ENCODE measurements around the gene CCDC93.

Gene CCDC93

DNA sequence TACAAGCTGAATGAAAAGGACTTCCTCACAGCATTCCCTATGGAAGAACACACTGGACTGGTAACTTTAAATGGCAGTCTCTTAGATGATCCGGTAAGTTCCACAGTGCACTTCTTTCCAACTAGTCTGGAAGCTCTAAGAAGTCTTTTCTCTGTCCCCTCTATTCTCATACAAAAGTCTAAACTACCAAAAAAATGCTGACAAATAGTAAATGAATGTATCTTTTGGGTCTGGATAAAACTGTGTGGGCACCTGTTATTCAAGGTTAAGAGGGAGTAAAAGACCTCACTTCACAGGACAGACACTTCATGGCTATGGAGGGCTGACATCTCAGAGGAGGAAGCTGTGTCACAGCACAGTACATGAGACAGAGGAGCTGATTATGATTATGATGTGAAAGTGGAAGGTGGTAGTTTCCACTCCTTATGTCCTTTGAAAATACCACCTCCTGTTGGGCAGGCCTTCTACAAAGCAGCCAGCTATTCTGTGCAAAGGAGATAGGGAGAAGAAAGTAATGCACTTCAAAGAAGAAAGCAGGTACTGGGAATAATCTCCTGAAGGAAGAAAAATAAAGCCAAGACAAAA, 23.9 kb downstream of the CCDC93 start:
- DNase-seq (ENCODE audit: low read depth) = no peak

DNA sequence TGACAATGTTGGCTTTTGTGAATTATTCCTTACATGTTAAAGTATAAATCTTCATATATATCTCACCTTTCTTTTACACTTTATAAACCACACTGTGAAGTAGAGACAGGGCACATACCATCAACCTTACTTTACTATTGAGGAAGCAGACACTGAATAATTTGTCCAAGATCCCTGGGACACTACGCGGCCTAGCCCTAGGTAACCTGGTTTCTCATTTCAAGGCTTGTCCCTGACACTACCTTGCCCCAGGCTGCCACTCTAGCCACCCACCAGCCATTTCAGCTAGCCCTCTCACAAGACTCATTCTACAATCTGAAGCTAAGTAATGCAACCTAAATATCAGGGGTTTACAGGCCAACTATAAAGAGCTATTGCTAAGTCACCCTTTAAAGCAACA, 26.7 kb downstream of the CCDC93 start:
- DNase-seq (ENCODE audit: low read depth) = no peak

DNA sequence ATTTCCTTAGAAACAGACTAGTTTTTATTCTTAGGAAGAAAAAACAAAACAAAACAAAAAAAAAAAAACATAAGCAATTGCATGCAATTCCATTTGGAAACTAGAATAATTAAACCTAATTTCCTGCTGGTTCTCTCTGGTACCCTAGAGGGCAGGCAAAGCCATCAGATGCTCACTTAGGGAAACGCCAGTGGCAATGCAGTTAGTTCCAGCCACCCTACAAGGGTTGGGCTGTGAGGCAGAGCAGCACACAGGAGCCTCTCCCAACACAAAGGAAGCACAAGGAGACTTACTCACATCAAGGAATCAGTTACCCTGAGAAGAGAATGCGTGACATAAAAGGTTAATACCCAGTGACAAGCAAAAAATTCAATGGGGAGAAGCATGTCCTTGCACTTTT, 28.8 kb downstream of the CCDC93 start:
- no peak for DNase-seq (ENCODE audit: low read depth)

DNA sequence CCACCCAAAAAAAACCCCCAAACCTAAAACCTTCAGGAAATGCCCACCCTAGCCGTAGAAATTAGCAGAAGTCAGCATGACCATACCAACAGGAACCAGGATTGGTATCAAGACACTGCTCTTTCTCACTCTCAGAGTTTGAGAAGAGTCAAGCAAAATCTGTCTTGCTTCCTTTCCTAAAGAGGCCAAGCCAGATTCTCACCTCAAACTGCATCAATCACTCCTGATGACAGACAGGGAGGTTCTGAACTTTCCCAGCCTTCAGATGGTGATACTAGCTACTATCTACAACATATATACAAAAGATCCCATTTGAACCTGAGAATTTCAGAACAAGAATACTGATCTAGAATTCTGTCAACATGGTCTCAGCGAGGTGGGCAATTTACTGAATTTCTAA, 29.7 kb downstream of the CCDC93 start:
- no peak for DNase-seq (ENCODE audit: low read depth)

DNA sequence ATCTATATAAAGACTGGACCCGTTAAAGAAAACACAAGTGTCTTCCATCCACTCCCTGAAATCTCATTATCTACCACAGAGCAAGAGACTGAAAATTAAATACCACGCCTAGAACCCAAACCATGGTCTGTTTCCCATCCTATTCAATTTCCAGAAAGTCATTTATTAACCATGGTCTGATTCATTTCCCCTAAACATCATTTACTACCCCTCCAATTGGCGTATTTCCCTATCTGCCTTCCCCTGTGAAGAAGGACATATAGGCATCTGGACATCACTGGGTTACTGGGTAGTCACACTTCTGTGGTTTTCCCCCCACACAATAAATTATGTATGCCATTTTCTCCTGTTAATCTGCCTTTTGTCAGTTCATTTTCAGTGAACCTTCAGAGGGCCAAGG, 30.8 kb downstream of the CCDC93 start:
- peak; percentile 41 for DNase-seq (ENCODE audit: low read depth)

DNA sequence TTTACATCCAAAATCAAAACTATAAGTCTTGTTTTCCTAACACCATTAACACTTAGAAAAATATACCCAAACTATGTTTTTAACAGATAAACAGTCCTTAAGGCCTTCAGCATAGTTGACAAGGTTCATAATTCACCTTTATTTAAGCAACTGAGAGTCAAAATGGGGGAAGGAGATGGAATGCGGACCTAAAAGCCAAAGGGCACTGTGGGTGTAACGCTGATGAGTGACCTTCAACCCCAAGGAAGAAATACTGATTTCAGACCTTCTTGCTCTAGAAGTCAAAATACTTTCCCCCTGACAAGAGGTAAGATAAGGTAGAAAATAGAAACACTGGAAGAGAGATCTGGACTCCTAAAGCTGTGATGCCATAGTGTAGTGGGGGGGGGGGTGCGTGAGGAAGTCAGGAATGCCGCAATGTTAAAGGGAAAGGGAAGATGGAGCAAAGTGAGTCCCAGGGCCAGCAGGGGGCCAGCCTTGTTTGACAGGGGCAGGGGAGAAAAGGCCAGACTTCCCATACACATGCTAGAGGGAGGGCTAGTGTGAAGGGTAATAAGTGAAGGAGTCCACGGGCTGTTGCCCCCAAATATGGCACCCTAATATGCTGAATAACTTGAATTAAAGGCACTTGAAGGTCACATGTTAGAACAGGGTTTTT, 31.4 kb downstream of the CCDC93 start:
- peak; percentile 27 for DNase-seq (ENCODE audit: low read depth)

DNA sequence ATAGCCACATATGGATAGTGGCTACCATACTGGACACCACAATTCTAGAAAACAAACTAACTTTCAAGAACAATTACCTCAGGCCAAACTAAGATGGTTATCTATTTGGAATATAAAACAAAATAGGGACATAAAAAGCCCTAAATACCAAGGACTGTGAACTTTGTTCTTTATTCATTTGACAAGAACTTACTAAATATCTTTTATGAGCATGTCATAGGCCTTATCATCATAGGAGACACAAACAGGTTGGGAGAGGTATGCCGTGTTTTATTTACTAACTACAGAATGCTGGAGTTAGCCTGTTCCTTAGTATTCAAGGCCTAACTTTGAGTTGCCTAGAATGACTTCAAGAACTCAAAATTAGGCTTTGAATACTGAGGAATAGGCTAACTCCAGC, 32.1 kb downstream of the CCDC93 start:
- DNase-seq (ENCODE audit: low read depth) = no peak

DNA sequence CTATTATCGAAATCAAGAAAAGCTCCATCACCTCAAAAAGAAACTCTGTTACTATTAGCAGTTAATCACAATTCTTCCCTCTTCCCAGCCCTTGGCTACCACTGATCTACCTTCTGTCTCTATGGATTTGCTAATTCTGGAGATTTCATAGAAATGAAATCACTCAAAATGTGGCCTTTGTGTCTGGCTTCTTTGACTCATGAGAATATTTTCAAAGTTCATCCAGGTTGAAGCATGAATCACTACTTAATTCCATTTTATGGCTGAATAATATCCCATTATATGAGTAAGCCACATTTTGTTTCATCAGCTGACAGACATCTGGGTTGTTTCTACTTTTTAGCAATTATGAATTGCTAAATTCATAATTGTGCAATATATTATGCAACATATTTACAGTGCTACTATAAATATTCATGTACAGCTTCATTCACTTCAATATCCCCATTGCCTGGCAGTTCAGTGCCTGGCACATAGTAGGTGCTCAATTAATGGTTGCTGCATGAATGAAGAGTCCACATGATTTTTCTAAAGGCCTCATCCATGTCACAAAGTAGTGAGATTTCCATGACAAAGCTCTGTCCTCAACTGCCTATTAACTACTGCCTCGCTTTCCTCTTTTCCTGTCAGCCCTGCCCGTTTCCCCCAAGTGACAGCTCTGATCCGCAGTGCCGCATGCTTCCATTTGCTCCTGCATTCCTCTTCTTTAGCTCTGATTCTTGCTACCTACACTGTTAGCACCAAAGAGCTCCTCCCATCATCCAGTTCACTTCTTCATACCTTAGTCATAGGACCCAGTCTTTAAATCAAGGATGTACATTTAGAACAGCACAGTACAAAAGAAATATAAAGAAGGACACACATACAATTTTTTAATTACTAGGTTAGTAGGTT, 32.8 kb downstream of the CCDC93 start:
- DNase-seq (ENCODE audit: low read depth) = peak; percentile 95

DNA sequence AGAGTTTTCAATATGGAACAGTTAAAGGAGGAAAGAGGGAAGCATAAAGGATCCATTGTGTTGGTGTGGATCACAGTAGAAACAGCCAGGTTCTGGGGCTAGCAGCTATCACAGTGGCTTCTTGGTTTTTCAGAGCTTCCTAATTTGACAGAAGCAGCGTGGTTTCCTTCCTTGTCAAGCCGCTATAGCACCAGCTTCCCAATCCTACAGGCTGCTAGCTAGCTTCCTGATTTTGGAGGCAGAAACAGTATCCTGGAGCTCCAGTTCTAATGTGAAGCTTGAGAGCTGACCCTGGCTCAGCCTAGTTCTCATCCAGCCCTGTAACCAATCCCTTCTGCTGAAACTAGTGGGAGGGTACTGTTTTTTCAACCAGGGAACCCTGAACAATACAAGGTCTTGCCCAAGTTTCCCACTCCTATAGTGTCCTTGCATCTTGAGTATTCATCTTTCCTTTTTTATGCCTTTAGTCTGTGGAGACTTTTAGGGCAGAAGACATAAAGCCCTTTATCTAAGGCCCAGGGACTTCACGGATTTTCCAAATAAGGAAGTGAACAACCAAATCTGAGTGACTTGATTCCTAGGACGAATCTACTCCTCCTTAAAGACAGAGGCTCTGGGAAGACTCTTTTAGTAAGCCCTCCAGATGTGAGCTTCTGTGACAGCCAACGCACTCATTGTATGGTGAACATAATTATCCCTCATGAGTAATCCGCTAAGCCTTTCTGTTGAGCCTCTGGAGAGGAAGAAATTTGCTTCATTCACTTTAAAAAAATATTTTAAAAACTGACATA, 33.8 kb downstream of the CCDC93 start:
- DNase-seq (ENCODE audit: low read depth) = peak; percentile 87

DNA sequence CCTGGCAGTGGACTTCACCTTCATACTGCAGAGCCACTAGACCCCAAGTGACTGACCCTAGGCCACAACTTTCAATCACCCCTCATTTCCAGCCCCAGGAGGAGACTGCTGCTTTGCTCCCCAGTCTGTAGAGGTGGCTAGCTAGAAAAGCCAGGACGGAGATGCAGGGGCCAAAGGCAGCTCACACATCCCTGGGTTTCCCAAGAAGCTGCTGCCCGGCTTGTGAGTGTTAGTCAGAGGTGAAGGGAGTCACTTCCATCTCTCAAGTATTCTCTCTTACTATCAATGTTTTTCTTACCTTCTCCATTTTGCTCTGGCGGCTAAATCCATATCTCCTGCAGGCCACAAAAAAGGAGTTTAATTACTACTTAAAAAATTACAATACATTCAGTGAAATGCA, 36.2 kb downstream of the CCDC93 start:
- DNase-seq (ENCODE audit: low read depth) = no peak

DNA sequence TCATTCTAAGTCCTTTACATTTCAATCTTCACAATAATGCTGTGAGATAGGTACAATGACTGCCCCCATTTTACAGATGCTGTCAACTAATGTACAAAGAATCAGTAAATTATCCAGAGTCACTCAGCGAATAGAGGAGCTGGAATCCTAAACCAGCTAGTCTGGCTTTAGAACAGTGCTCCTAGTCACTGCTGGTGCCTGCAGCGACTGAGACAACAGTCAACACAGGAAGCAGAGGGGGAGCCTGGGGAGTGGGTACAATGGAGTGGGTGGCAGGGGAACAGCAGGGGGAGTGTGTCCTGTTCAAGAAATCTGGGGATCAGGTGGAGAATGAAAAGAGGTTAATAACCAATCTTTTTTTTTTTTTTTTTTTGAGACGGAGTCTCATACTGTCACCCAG, 37.3 kb downstream of the CCDC93 start:
- DNase-seq (ENCODE audit: low read depth) = no peak

DNA sequence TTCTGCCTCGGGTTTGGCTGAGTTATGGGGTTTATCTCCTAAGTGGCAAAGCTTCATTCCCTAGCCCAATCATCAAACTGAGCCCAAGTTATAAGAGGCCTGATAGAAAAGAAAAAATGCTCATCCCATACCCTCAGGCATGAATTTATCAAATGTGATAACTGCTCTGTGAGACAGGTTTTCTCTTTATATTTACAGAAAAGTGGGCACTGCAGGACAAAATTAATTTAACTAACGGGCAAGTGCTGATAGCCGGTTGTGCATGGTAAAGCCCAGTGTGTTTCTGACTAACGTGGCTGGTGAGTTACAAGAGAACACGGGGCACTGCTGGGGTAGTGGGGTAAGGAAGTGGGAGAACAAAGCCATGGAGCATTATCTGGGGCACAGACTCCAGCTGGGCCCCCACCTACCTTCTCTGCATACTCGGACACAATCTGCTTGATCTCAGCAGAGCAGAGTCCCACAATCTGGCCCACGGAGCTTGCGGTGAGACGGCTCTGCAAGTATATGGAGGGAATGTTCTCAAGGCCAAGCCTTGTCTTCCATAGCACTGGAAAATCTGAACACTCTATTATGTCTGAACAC, 40.3 kb downstream of the CCDC93 start:
- no peak for DNase-seq (ENCODE audit: low read depth)

DNA sequence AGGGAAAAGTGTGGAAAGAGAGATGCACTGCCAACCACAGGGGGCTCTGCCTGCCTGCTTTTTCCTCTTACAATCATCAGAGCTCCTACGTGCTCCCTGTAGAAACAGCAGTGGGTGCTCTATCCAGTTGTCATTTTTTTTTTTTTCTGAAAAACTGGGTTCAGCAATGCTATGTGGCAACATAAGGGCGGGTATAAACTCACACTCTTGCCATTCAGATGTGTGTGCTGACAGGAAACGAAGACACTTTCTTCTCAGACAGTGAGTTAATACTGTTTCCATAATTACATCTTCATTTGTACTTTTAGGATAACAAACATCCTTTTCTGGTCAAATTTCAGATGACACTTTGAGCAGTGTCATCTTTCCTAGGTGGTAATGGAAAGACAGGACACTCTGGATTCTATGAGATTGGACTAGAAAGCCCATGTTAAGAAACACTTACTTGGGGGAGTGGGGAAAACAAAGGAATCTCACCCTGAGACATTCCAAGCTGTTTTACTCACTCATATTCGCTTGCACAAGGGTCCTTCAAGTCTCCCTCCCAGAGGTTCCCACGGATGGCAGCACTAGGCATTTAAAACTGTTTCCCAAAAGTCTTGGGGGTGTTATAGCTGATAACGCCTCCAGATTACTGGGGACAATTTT, 41.3 kb downstream of the CCDC93 start:
- DNase-seq (ENCODE audit: low read depth) = peak; percentile 54

DNA sequence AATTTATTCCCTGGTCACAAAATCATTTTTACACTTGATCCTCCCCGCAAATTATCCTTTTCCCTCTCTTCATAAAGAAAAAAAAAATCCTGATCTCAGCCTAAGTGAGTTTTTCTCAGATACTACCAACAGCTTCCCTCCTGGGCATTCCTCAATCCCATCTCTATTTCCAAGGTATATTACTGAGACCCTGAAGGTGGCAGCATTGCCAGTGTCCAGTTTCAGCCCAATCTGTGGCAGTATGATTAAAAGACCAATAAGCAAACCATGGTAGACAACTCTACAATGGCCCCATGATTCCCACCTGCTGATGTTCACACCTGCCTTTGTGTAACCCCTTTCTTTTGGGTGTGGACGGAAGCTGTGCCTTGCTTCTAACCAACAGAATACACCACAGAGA, 45.1 kb downstream of the CCDC93 start:
- DNase-seq (ENCODE audit: low read depth) = peak; percentile 24

DNA sequence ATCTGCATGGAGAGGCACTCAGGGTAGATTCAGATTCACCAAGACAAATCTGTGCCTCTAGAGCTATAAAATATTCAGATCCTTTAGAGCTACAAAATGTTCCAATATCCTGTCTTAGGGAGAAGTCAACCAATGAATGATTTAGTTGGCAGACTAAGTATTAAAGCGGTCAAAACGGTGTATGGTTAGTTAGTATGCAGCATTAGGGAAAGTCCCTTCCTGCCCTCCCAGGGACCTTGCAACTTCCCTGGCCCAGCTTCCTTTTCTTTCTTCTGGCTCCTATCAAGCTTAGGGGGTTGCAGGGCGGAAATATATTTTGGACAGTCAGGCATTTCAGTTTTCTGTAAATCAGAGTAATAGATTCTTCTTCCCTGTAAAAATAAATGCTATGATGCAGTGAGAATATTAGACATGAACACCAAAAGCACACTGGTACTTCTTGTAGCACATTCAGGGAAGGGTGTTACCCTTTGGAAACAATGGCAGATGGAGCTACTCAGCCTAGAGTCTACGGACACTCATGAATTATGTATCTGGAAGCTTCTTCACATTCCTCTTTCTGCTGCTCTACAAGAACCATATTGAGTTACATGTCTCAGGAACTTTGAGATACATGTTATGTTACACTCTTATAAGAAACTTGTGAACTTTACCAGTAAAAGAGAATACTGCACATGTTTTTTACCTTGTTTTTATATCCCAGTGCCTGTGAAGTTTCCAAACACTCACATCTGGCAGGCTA, 45.7 kb downstream of the CCDC93 start:
- DNase-seq (ENCODE audit: low read depth) = no peak

DNA sequence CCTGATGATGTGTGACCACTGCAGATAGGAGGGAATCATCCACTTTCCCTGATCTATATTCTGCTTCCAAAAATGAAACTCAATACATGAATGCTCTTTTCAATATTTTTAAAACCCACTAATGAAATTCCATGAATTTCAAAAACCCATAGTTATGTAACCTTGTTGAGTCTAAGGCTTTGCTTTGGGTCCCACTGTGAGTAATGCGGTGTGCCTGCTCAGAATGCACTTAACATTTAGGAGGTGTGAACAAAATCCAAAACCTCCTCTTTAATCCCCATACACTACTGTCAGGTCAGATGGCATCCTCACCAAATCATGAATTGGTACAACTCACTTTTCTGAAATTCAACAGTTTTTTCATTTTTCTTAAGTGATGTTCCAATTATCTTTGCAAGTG, 50.4 kb downstream of the CCDC93 start:
- DNase-seq (ENCODE audit: low read depth) = no peak

DNA sequence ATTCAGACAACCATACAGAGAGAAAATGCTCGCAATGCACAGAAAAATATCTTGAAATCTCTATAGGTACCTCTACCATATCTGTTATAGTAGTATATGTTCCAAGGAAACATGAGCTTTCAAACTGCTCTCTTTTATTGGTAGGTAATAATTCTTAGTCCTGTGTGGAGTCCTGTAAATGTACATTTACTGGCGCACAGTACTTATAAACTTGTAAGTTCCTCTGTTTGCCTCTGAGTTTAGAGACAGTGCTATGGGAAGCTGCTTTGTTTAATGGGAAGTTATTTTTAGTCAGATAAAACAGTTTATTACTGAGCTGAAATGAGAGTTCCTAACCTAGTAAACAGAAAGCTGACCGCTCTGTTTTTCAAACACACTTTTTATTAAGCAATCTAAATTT, 52.7 kb downstream of the CCDC93 start:
- DNase-seq (ENCODE audit: low read depth) = no peak

DNA sequence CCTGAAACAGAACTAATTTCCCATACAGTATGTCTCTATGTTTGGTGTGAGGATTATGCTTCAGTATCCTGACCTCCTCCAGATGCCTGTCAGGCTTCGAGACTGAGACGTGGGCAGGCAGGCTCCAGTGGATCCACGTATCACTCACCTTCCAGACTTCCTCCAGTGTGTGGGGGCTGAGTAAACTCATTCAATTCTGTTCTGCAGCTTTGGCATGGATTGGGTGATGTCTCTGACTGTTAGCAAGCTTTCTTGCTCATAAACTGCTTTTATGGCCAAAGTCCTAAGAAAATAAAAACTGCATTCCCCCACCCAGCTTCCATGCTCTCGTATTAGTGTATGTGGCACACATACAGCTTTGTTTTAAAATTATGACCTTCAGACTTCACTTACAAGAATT, 53.6 kb downstream of the CCDC93 start:
- DNase-seq (ENCODE audit: low read depth) = no peak

DNA sequence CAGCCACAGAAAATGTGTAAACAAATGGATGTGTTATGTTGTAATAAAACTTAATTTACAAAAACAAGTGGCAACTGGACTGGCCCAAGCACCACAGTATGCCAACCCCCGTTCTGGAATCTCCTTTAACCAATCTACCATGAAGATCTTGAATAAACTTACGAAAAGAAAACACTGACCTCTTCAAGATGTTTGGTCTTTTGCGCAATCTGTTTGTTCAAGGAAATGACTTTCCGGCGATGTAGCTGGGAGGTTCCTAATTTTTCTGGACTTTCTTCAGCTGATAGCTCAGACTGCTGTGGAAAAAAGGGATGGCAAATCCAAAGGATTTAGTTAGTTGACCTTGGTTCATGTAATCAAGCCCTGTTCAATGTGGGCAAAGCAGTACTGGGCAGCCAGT, 55.7 kb downstream of the CCDC93 start:
- DNase-seq (ENCODE audit: low read depth) = peak; percentile 54

DNA sequence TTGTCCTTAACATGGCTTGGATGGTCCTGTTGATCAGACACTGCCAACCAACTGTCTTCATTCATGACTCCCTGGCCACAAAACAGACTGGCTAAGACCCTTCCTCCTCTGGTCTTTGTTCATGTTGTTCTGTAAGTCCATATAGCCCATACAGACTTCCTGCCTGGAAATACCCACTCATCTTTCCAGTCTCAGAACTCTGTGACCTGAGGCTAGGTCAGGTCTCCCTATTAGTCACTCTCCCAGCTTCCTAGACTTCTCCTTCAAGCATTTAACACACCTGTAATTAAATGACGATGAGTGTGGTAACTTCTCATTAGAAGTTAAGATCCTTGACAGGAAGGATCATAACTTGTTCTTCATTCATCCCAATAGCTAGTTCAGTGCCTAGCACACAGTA, 56.3 kb downstream of the CCDC93 start:
- no peak for DNase-seq (ENCODE audit: low read depth)
